ENCODE measurements around the gene KRTAP5-5. TPM values are rescaled to one million over a fixed set of nuclear protein-coding genes. Genes with fewer than 3 reads are reported as not detected.

KRTAP5-5 gene
- total RNA-seq, 1 experiment from 2014 or later, result not detected

DNA sequence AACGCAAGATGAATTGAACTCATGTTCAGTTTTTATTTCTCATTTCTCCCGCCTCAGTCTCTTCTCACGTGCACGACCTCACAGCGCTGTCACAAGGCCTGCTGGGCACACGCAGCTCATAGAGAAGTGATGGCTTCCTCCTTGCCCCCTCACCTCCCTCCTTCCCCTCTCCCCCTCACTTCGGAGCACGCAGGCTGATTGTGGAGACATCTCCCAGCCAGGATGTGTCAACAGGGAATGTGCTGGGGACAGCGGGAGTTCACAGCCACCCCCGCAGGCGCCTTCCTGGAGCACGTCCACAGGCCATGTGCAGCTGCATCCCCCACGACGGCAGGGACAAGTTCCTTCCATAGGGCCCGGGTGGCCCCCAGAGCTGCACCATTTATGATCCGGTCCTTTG, 38.3 kb downstream of the KRTAP5-5 start:
- CTCF ChIA-PET, result interaction anchor here (0.6 to 2.9 kb wide), 4 partner anchors 15 to 214 kb away, joined by 3 to 10 read pairs (median 4); no protein-coding TSS in a partner anchor
- no peak for TF ChIP-seq FOXP1 (CRISPR knock-in tag; IDR thresholded peaks at IDR 0.05; ENCODE audit: borderline replicate concordance)
- TF ChIP-seq, protein P1, sequence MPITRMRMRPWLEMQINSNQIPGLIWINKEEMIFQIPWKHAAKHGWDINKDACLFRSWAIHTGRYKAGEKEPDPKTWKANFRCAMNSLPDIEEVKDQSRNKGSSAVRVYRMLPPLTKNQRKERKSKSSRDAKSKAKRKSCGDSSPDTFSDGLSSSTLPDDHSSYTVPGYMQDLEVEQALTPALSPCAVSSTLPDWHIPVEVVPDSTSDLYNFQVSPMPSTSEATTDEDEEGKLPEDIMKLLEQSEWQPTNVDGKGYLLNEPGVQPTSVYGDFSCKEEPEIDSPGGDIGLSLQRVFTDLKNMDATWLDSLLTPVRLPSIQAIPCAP (CRISPR knock-in tag; IDR thresholded peaks at IDR 0.05), result no peak
- no peak for TF ChIP-seq ZNF416 (CRISPR knock-in tag; IDR thresholded peaks at IDR 0.05)
- no peak for TF ChIP-seq ZBTB21 (CRISPR knock-in tag; IDR thresholded peaks at IDR 0.05; ENCODE audit: borderline replicate concordance)
- TF ChIP-seq JAZF1 (CRISPR knock-in tag; IDR thresholded peaks at IDR 0.05), result no peak
- TF ChIP-seq STAT6 (CRISPR knock-in tag; conservative IDR thresholded peaks at IDR 0.05; ENCODE audit: low read depth), result no peak
- TF ChIP-seq, protein P2, sequence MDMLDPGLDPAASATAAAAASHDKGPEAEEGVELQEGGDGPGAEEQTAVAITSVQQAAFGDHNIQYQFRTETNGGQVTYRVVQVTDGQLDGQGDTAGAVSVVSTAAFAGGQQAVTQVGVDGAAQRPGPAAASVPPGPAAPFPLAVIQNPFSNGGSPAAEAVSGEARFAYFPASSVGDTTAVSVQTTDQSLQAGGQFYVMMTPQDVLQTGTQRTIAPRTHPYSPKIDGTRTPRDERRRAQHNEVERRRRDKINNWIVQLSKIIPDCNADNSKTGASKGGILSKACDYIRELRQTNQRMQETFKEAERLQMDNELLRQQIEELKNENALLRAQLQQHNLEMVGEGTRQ (CRISPR knock-in tag; IDR thresholded peaks at IDR 0.05), result no peak
- TF ChIP-seq OVOL2 (CRISPR knock-in tag; IDR thresholded peaks at IDR 0.05; ENCODE audit: borderline replicate concordance), result no peak
- TF ChIP-seq USF1 (CRISPR knock-in tag; IDR thresholded peaks at IDR 0.05), result no peak
- TF ChIP-seq ETV6 (CRISPR knock-in tag; IDR thresholded peaks at IDR 0.05), result no peak
- TF ChIP-seq MAX (CRISPR knock-in tag; IDR thresholded peaks at IDR 0.05), result no peak
- TF ChIP-seq ATF3 (CRISPR knock-in tag; conservative IDR thresholded peaks at IDR 0.05), result no peak
- no peak for TF ChIP-seq ZNF512 (CRISPR knock-in tag; IDR thresholded peaks at IDR 0.05; ENCODE audit: borderline replicate concordance)
- no peak for TF ChIP-seq JUN (CRISPR knock-in tag; IDR thresholded peaks at IDR 0.05)
- H3K9me3 Mint-ChIP-seq, result no peaks in the 10 kb centered on the region
- POLR2A ChIA-PET, result no interaction called here
- no peaks in the 10 kb centered on the region for H3K4me1 Mint-ChIP-seq
- peaks cover 5% of the 10 kb centered on the region; the same call in 1 of the 2 replicates for H3K27me3 Mint-ChIP-seq (ENCODE audit: low read depth)
- no peaks in the 10 kb centered on the region for H3K36me3 Mint-ChIP-seq
- ATAC-seq (no peak), DNase-seq (ENCODE audit: low spot score) (no peak)
- no peak overlapping the region for H3K4me3 Mint-ChIP-seq
- no peak overlapping the region for H3K27ac Mint-ChIP-seq

DNA sequence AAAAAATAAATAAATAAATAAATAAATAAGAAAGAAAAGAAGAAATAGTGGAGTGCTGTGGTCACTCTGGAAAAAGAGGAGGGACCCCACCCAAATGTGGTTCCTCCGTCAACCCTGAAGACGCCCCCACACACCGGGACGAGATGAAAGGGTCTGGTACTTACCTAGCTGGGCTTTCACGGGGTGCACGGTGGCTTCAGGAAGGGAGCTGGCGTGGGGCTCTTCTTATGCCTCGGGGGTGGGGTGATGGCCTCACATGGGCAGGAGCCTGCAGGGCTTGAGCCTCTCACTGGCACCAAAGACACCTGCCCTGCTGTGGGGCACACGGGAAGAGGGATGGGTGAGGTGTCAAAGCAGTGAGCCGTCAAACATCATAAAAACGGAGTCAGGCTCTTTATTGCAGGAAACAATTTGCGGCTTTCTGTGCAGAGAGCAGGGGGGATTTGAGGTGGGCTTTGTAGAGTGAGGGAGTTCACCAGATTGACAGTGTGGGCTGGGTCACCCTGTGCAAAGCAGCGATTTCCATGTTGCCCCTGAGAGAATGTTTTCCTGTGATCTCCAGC, 39.4 kb downstream of the KRTAP5-5 start:
- ChIA-PET POLR2A (no interaction called here), CTCF (interaction anchor here (0.7 to 2.9 kb wide), 2 partner anchors 16 to 25 kb away, joined by 3 to 10 read pairs; no protein-coding TSS in a partner anchor)
- peaks cover 10% of the 10 kb centered on the region for H3K27me3 Mint-ChIP-seq (ENCODE audit: low read depth)
- no peak for TF ChIP-seq FOXK1 (CRISPR knock-in tag; IDR thresholded peaks at IDR 0.05)
- no peak for DNase-seq (ENCODE audit: low spot score)
- H3K27ac Mint-ChIP-seq, result no peak overlapping the region
- no peaks in the 10 kb centered on the region for H3K36me3 Mint-ChIP-seq
- H3K4me1 Mint-ChIP-seq, result no peaks in the 10 kb centered on the region
- no peak for ATAC-seq
- no peaks in the 10 kb centered on the region for H3K9me3 Mint-ChIP-seq
- H3K4me3 Mint-ChIP-seq, result no peak overlapping the region
